ENCODE measurements around the gene APOH. TPM values are rescaled to one million over a fixed set of nuclear protein-coding genes. Genes with fewer than 3 reads are reported as not detected.
A peak's percentile ranks its signal among the peaks of the same experiment; 100 is the strongest.

APOH gene
- total and polyA plus RNA-seq, 2 of the 13 experiments (the other 11 are each of a cell fraction or from before 2014, with no cell fraction given): 4,846 to 5,748 TPM

GRCh38 chr17:66260275-66260674 lies 31.1 kb upstream of the APOH start (continued):
- no peak for TF ChIP-seq ZBTB4 (CRISPR knock-in tag; IDR thresholded peaks at IDR 0.05; ENCODE audit: borderline replicate concordance)
- no peak for TF ChIP-seq ZNF841 (CRISPR knock-in tag; IDR thresholded peaks at IDR 0.05; ENCODE audit: borderline replicate concordance)
- no peak for TF ChIP-seq KDM1A (CRISPR knock-in tag; IDR thresholded peaks at IDR 0.05)
- TF ChIP-seq MAFF (IDR thresholded peaks at IDR 0.05; ENCODE audit: low read depth, low read length): no peak
- TF ChIP-seq SRF (IDR thresholded peaks at IDR 0.05; ENCODE audit: low read depth, low read length): no peak

- Histone ChIP-seq H3K36me3 (replicated peaks in 1 of 2; ENCODE audit: control insufficient read depth in 1 of 2, insufficient read depth in 2 of 2, low read length in 2 of 2) (no peaks in the 10 kb centered on the region), H3K4me3 (replicated peaks in 1 of 3; ENCODE audit: insufficient read depth in 1 of 3, low read depth in 2 of 3, low read length in 3 of 3) (no peak overlapping the region), H4K20me1 (ENCODE audit: insufficient read depth, low read length) (no peaks in the 10 kb centered on the region), H3K9me3 (ENCODE audit: low read length) (no peaks in the 10 kb centered on the region), H3K9ac (ENCODE audit: insufficient read depth, low read depth, low read length) (no peak overlapping the region), H3K79me2 (ENCODE audit: insufficient read depth, low read length) (no peaks in the 10 kb centered on the region), H3K27ac (ENCODE audit: extremely low read length, insufficient read depth, low read length) (no peak overlapping the region), H2AFZ (ENCODE audit: low read length) (no peak overlapping the region), H3K4me2 (ENCODE audit: low read depth, low read length) (no peak overlapping the region), H3K4me1 (ENCODE audit: insufficient read depth, low read length) (peaks cover 5% of the 10 kb centered on the region; the same call in 1 of the 2 replicates), H3K27me3 (ENCODE audit: control insufficient read depth in 1 of 2, insufficient read depth in 2 of 2, low read length in 2 of 2) (no peaks in the 10 kb centered on the region)
- intact Hi-C loops (cut with micrococcal nuclease; ENCODE audit: unreplicated experiment): loop anchor here (1.0 to 2.0 kb wide), 6 partner anchors 48 to 418 kb away; no protein-coding TSS in a partner anchor
- in situ Hi-C loops (cut with HindIII; ENCODE audit: extremely low pct_ligation_motif_present, low pct_unique_long_range_greater_than_20kb): loop anchor here (5.0 to 10.0 kb wide), 2 partner anchors 312 to 369 kb away; no protein-coding TSS in a partner anchor
- BruUV-seq (replicated peaks): no TSS peak
- FAIRE-seq (no peak), ATAC-seq (no peak), DNase-seq (ENCODE audit: low spot score) (no peak)
- CTCF ChIA-PET (ENCODE audit: low intra/inter-chr PET ratio, low total read pairs): interaction anchor here (0.8 to 2.8 kb wide), 8 partner anchors 52 to 418 kb away, joined by 3 to 33 read pairs (median 6); no protein-coding TSS in a partner anchor
- POLR2A ChIA-PET: no interaction called here
- 86% methylated on average over 3 of the region's 3 CpGs for WGBS (ENCODE audit: low lambda C conversion rate)
- 0 out of 2 replicates have a peak, but pooled peaks have one; percentile 6 for TF ChIP-seq ZBTB34 (CRISPR knock-in tag; IDR thresholded peaks at IDR 0.05)
- 0 out of 2 replicates have a peak, but pooled peaks have one; percentile 16 for TF ChIP-seq SNAPC2 (CRISPR knock-in tag; IDR thresholded peaks at IDR 0.05)
- TF ChIP-seq REL (CRISPR knock-in tag; conservative IDR thresholded peaks at IDR 0.05): no peak
- no peak for TF ChIP-seq LRRFIP1 (CRISPR knock-in tag; conservative IDR thresholded peaks at IDR 0.05)
- no peak for TF ChIP-seq ZFP82 (CRISPR knock-in tag; IDR thresholded peaks at IDR 0.05; ENCODE audit: borderline replicate concordance)
- TF ChIP-seq NFIC (IDR thresholded peaks at IDR 0.05; ENCODE audit: low read length): no peak
- TF ChIP-seq MED1 (CRISPR knock-in tag; IDR thresholded peaks at IDR 0.05): no peak
Measured at GRCh38 chr17:66255527-66255971, 26.3 kb upstream of the APOH start.

Measured in HepG2 (cell line).